Measurements from ENCODE around the gene PKD1L1.
"Not testable (repeated sequence)": the region's sequence is repeated elsewhere in the genome, so short reads cannot be mapped to it uniquely, and the experiment has no call there.

PKD1L1 gene

GRCh38 chr7:47954231-47954911, 6.1 kb upstream of the PKD1L1 start:
- no peak for DNase-seq

DNA sequence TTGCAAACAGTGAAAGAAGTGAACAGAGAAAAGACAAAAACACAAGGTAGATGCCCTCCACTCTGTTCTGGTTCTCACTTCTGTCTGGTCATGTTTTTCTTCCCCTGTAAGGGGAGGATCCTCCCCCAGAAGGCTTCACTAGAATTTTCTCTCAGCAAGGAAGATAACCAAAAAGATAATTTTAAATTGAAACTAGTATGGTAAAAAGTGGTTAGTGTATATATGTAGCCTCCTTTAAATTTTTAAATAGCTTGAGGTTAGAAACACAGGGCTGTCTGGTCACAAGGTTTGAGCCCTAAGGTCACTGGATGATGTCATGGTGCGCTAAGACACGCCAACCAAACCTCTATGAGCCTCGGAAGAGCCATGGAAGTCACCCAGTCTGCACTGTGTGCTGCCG, 5.6 kb upstream of the PKD1L1 start:
- no peak for DNase-seq

GRCh38 chr7:47952224-47952623, 4.0 kb upstream of the PKD1L1 start:
- DNase-seq: no peak

GRCh38 chr7:47951374-47951773, 3.1 kb upstream of the PKD1L1 start:
- no peak for DNase-seq

- no peak for DNase-seq
Measured at GRCh38 chr7:47950714-47951113, 2.4 kb upstream of the PKD1L1 start.

- DNase-seq: no peak
Measured at GRCh38 chr7:47949703-47950102, 1.4 kb upstream of the PKD1L1 start.

GRCh38 chr7:47947355-47947749, 914 bp downstream of the PKD1L1 start:
- no peak for DNase-seq

- DNase-seq: no peak
Measured at GRCh38 chr7:47946581-47947354, 1.5 kb downstream of the PKD1L1 start.

GRCh38 chr7:47945261-47946015, 2.8 kb downstream of the PKD1L1 start:
- DNase-seq: peak; percentile 14 to 30

- DNase-seq: no peak
Measured at GRCh38 chr7:47944536-47945260, 3.6 kb downstream of the PKD1L1 start.

DNA sequence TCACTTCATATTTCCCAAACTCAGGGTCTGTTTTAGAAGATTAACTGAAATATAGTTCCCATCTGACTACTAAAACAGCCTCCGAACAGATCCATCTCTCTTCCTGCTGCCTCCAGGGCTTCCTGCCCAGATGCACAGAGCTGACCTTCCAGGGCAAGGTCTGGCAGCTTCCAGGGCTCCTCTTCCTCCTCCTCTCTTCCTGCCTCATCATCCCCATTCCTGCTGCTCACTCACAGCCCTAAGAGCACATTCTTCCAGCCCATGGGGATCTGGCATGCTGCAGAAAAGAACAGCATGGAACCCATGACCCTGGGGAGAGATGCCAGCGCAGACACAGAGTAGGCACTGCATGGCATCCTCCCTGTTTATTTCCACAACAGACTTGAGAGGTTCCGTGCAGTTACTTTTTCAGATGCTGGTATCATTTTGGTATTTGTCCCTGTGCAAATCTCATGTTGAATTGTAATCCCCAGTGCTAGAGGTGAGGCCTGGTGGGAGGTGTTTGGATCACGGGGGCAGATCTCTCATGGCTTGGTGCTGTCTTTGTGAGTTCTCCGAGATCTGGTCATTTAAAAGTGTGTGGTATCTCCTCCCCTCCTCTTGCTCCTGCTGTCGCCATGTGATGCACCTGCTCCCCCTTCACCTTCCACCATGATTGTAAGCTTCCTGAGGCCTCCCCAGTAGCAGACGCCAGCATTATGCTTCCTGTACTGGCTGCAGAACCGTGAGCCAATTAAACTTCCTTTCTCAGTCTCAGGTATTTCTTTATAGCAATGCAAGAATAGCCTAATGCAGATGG, 4.4 kb downstream of the PKD1L1 start:
- DNase-seq: no peak

DNA sequence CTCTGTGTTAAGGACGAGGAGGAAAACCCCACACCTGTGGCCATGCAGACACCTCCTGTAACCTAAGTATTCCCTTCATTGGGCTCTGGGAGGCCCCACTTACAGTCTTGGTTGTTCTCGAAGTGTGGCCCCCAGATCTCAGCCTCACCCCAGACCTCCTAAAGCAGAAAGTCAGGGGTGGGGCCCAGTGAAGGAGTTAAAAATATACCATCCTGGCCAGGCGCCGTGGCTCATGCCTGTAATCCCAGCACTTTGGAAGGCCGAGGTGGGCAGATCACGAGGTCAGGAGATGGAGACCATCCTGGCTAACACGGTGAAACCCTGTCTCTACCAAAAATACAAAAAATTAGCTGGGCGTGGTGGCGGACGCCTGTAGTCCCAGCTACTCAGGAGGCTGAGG, 5.6 kb downstream of the PKD1L1 start:
- not testable (repeated sequence) for DNase-seq

GRCh38 chr7:47942132-47942531, 6.1 kb downstream of the PKD1L1 start:
- DNase-seq: no peak

DNA sequence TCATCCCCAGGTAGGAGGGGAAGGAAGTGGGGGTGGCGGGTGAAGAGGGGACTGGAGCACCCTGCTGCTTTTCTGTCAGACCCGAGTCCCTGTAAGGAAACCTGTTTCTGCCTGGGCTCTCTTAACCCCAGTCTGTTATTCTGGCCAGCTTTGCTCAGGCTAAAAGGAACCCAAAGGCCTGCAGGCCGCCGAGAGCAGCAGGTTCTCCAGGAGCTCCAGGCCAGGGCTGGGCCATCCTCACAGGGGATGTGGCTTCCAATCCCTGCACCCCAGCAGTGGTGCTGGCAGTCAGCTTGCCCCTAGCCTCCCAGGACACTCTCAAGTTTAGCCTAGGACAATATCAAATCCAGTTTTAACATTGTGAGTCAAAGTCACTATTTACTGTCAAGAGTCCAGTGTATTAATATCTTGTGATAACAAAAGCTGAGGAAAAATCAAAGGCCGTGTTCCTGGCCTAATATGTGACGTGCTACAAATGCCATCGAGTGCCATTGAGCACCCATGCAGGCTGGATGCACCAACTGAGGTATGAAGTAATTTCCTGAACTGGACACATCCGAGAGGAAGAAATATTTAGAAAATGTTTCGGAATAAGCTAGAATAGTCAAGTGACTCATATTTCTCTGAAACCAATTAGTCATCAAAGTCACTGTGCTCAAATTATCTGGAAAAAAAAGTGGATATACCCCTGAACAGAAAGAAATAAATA, 7.0 kb downstream of the PKD1L1 start:
- DNase-seq: no peak

GRCh38 chr7:47940088-47941013, 7.9 kb downstream of the PKD1L1 start:
- DNase-seq: no peak

GRCh38 chr7:47939425-47940036, 8.7 kb downstream of the PKD1L1 start:
- no peak for DNase-seq

DNA sequence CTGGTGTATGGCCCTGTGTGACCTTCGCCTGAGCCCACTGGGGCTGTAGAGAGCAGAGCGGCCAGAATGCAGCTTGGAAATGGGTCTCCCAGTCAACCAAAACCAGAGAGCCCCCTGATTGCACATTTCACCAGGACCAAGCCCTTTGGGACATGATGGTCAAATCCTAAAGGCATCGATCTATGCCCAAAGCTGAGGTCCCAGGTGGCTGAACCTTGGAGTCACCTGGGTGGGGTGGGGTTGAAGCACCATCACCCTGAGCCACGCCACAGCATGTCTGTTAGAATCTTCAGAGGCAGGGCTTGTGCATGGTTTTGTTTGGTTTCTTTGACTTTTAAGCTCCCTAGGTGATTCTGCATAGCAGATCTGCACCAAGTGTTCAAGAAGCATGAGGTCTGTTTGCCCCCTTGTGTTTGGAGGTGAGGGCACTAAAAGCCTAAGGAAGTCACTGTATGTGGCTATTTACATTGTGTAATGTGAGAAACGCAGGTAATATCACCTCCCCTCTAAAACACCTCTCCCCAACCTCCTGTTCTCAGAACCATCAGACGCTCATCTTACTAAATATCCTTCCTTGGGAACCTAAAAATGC, 9.6 kb downstream of the PKD1L1 start:
- no peak for DNase-seq

- DNase-seq: no peak
Measured at GRCh38 chr7:47937711-47938573, 10.3 kb downstream of the PKD1L1 start.
